PFSK-1 (cell line): ENCODE results near the gene KIAA0408.

Experiments
- FOXP2 ChIP-seq: optimal IDR thresholded peaks from 2 replicates; pipeline ENCODE3; 2011; ENCODE audit warnings: borderline replicate concordance, control low read depth, inconsistent platforms; ENCODE audit not compliant: insufficient read depth; ENCODE audit errors: extremely low read length, extremely low read depth
- POLR2AphosphoS5 ChIP-seq: IDR thresholded peaks from 2 replicates; pipeline ENCODE4 v1.6.1; 2012; ENCODE audit warnings: low read depth, mild to moderate bottlenecking, control low read depth, low read length, moderate library complexity
- SIN3A ChIP-seq: IDR thresholded peaks from 2 replicates; pipeline ENCODE4 v1.6.1; 2012; ENCODE audit warnings: mild to moderate bottlenecking, low read length, moderate library complexity, borderline replicate concordance; ENCODE audit not compliant: insufficient read depth
- TF ChIP-seq, protein P1 (sequence below), 2 experiments: IDR thresholded peaks; 2 replicates each; pipeline versions ENCODE4 v1.6.1 to v1.8.0; 2011 to 2012; ENCODE audit warnings: low read depth in 2 of 2, low read length in 2 of 2, control low read depth in 1 of 2, inconsistent platforms in 1 of 2, mild to moderate bottlenecking in 1 of 2, moderate library complexity in 1 of 2; ENCODE audit not compliant: insufficient read depth in 1 of 2

- TF ChIP-seq FOXP2 = no peak
- no peak for TF ChIP-seq POLR2AphosphoS5
- TF ChIP-seq, protein P1, sequence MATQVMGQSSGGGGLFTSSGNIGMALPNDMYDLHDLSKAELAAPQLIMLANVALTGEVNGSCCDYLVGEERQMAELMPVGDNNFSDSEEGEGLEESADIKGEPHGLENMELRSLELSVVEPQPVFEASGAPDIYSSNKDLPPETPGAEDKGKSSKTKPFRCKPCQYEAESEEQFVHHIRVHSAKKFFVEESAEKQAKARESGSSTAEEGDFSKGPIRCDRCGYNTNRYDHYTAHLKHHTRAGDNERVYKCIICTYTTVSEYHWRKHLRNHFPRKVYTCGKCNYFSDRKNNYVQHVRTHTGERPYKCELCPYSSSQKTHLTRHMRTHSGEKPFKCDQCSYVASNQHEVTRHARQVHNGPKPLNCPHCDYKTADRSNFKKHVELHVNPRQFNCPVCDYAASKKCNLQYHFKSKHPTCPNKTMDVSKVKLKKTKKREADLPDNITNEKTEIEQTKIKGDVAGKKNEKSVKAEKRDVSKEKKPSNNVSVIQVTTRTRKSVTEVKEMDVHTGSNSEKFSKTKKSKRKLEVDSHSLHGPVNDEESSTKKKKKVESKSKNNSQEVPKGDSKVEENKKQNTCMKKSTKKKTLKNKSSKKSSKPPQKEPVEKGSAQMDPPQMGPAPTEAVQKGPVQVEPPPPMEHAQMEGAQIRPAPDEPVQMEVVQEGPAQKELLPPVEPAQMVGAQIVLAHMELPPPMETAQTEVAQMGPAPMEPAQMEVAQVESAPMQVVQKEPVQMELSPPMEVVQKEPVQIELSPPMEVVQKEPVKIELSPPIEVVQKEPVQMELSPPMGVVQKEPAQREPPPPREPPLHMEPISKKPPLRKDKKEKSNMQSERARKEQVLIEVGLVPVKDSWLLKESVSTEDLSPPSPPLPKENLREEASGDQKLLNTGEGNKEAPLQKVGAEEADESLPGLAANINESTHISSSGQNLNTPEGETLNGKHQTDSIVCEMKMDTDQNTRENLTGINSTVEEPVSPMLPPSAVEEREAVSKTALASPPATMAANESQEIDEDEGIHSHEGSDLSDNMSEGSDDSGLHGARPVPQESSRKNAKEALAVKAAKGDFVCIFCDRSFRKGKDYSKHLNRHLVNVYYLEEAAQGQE (IDR thresholded peaks at IDR 0.05; ENCODE audit: insufficient read depth in 1 of 2, low read depth in 2 of 2, low read length in 2 of 2) = no peak
- no peak for TF ChIP-seq SIN3A
These were observed 24.3 kb upstream of the KIAA0408 start for GRCh38 chr6:127483399-127484055.
